K562 (cell line): ENCODE measurements around the gene SLAMF8. TPM values are rescaled to one million over a fixed set of nuclear protein-coding genes. Genes with fewer than 3 reads are reported as not detected.

ENCODE experiments used
- ATAC-seq: fragments of 200-7000 bp; cut with Tn5 transposase; 3 replicates; pipeline ENCODE4 v1.9.1; 2020; ENCODE audit warnings: moderate library complexity
- BruUV-seq: library from RNA; stranded (reverse); fragments of 400-500 nt; replicated peaks from 2 replicates; lab custom pipeline; 2021; lab: Mats Ljungman, UMichigan
- CTCF ChIA-PET: fragments of 300-600 bp; formaldehyde crosslinking; extraction: SDS; loops from one replicate; lab custom pipeline; 2021; ENCODE audit warnings: low intra/inter-chr PET ratio; lab: Yijun Ruan, JAX
- POLR2A ChIA-PET: fragments of 300-600, 350-650 bp; sonication (Branson Sonifier 250); formaldehyde crosslinking; extraction: SDS; loops from one replicate; lab custom pipeline; 2021; ENCODE audit warnings: antibody characterized with exemption, inconsistent platforms; lab: Yijun Ruan, JAX
- DNase-seq, 4 experiments: peaks; one replicate each; pipeline versions ENCODE4 v3.0.0 to v3.0.0-alpha.2; 2011 to 2018; ENCODE audit warnings: low spot score in 3 of 4, mixed read lengths in 3 of 4; ENCODE audit errors: extremely low read depth in 1 of 4
- FAIRE-seq: peaks from 2 replicates; lab custom pipeline; 2011; peaks lifted over from hg19 to GRCh38; lab: Jason Lieb, UNC
- H2AFZ ChIP-seq: 2 replicates; pipeline ENCODE4 v1.6.0; 2011; ENCODE audit warnings: low read depth, low read length, control low read depth, inconsistent platforms
- H3K27ac ChIP-seq: fragments of 200-600 bp; 3 replicates; pipeline ENCODE4 v1.8.0; 2011; ENCODE audit warnings: low read depth, mild to moderate bottlenecking, control low read depth, inconsistent platforms, low read length, moderate library complexity, mixed read lengths; ENCODE audit errors: extremely low read depth
- H3K27me3 ChIP-seq, 2 experiments: fragments of 300-600 bp in 1 of 2; 2 replicates in 1 of 2; 3 replicates in 1 of 2; pipeline versions ENCODE4 v1.6.0 to v1.8.0; 2011; ENCODE audit warnings: inconsistent platforms in 2 of 2, low read length in 2 of 2, mild to moderate bottlenecking in 1 of 2, mixed read lengths in 1 of 2, moderate library complexity in 1 of 2; ENCODE audit not compliant: control insufficient read depth in 2 of 2, insufficient read depth in 2 of 2
- H3K36me3 ChIP-seq: fragments of 300-600 bp; 3 replicates; pipeline ENCODE4 v1.8.0; 2011; ENCODE audit warnings: mild to moderate bottlenecking, low read length, inconsistent platforms; ENCODE audit not compliant: control insufficient read depth, insufficient read depth
- H3K4me1 ChIP-seq, 2 experiments: fragments of 200-600 bp in 1 of 2; replicated peaks in 1 of 2; 2 replicates in 1 of 2; 3 replicates in 1 of 2; pipeline versions ENCODE4 v1.5.1 to v1.8.0; 2011; ENCODE audit warnings: inconsistent platforms in 2 of 2, low read length in 2 of 2, mild to moderate bottlenecking in 1 of 2, mixed read lengths in 1 of 2, moderate library complexity in 1 of 2; ENCODE audit not compliant: control insufficient read depth in 2 of 2, insufficient read depth in 2 of 2
- H3K4me2 ChIP-seq: 2 replicates; pipeline ENCODE4 v1.6.1; 2011; ENCODE audit warnings: low read length, control low read depth, inconsistent platforms, mixed read lengths; ENCODE audit not compliant: insufficient read depth
- H3K4me3 ChIP-seq: fragments of 200-600 bp; sonication (generic), shearing (Covaris generic); 2 replicates; pipeline ENCODE4 v1.5.1; 2016; ENCODE audit warnings: control low read depth, inconsistent platforms
- H3K79me2 ChIP-seq: fragments of 200-600 bp; 3 replicates; pipeline ENCODE4 v1.8.0; 2011; ENCODE audit warnings: low read length, inconsistent platforms; ENCODE audit not compliant: control insufficient read depth, insufficient read depth
- H3K9ac ChIP-seq, 2 experiments: 2 replicates each; pipeline versions ENCODE4 v1.6.0 to v1.6.1; 2011; ENCODE audit warnings: low read depth in 2 of 2, low read length in 2 of 2, control low read depth in 1 of 2, inconsistent platforms in 1 of 2, mild to moderate bottlenecking in 1 of 2, mixed read lengths in 1 of 2; ENCODE audit not compliant: insufficient read depth in 1 of 2
- H3K9me1 ChIP-seq: one replicate; pipeline ENCODE4 v1.6.0; 2011; ENCODE audit warnings: inconsistent platforms, mild to moderate bottlenecking, low read length, moderate library complexity; ENCODE audit not compliant: control insufficient read depth, insufficient read depth
- H3K9me3 ChIP-seq: replicated peaks from 2 replicates; pipeline ENCODE4 v1.5.1; 2011; ENCODE audit warnings: low read depth, low read length, inconsistent platforms; ENCODE audit not compliant: control insufficient read depth, insufficient read depth
- H4K20me1 ChIP-seq: replicated peaks from 2 replicates; pipeline ENCODE4 v1.6.1; 2011; ENCODE audit warnings: low read length, inconsistent platforms, mixed read lengths; ENCODE audit not compliant: control insufficient read depth, insufficient read depth
- BCL6 ChIP-seq: fragments of 250-450 bp; sonication (Bioruptor Pico); IDR thresholded peaks from 2 replicates; pipeline ENCODE4 v1.4.0; 2020
- EZH2 ChIP-seq: IDR thresholded peaks from 2 replicates; pipeline ENCODE4 v1.6.1; 2012; ENCODE audit warnings: low read depth, mild to moderate bottlenecking, inconsistent platforms, low read length, borderline replicate concordance
- HDGF ChIP-seq: fragments of 450-650 bp; IDR thresholded peaks from 2 replicates; pipeline ENCODE4 v1.6.1; 2016
- HMG20B ChIP-seq: fragments of 250-450 bp; sonication (Bioruptor Pico); IDR thresholded peaks from 2 replicates; pipeline ENCODE4 v1.5.0; 2021; ENCODE audit warnings: mild to moderate bottlenecking
- IFI16 ChIP-seq: fragments of 250-450 bp; sonication (Bioruptor Pico); IDR thresholded peaks from 2 replicates; pipeline ENCODE4 v2.1.2; 2022; ENCODE audit warnings: mild to moderate bottlenecking, inconsistent platforms
- LEF1 ChIP-seq: fragments of 450-650 bp; IDR thresholded peaks from 2 replicates; pipeline ENCODE4 v1.6.1; 2016; ENCODE audit warnings: mild to moderate bottlenecking
- POLR2AphosphoS5 ChIP-seq: IDR thresholded peaks from 2 replicates; pipeline ENCODE4 v1.6.1; 2011; ENCODE audit warnings: mild to moderate bottlenecking, low read depth, low read length, moderate library complexity; ENCODE audit not compliant: control insufficient read depth, insufficient read depth
- PTTG1 ChIP-seq: fragments of 450-650 bp; IDR thresholded peaks from 2 replicates; pipeline ENCODE4 v1.6.1; 2016; ENCODE audit warnings: low read depth, mild to moderate bottlenecking, missing genetic modification characterization, missing compliant biosample characterization
- SMARCB1 ChIP-seq: IDR thresholded peaks from 2 replicates; pipeline ENCODE4 v1.6.1; 2011; ENCODE audit warnings: improper control_type of control experiment, low read depth; ENCODE audit not compliant: insufficient read length
- TARDBP ChIP-seq: fragments of 450-650 bp; IDR thresholded peaks from 2 replicates; pipeline ENCODE4 v1.6.1; 2016
- ZBTB33 ChIP-seq: sonication (generic); formaldehyde crosslinking; IDR thresholded peaks from 2 replicates; pipeline ENCODE4 v1.8.1; 2023; ENCODE audit warnings: mild to moderate bottlenecking, missing genetic modification reagents
- ZFP36 ChIP-seq: fragments of 150-350 bp; IDR thresholded peaks from 2 replicates; pipeline ENCODE4 v1.6.1; 2018; ENCODE audit warnings: low read length, low read depth; ENCODE audit not compliant: partially characterized antibody
- ZNF311 ChIP-seq: fragments of 250-450 bp; sonication (Bioruptor Pico); IDR thresholded peaks from 2 replicates; pipeline ENCODE4 v1.4.0; 2020; ENCODE audit warnings: mild to moderate bottlenecking, moderate library complexity
- WGBS: fragments of 100-300 bp; shearing (Covaris generic); methylation state at CpG from one replicate; pipeline ENCODE4 v1.1.6; 2016; ENCODE audit warnings: low coverage, mixed read lengths; ENCODE audit not compliant: insufficient coverage; ENCODE audit errors: missing lambda C conversion rate; 5-methylcytosine and 5-hydroxymethylcytosine counted together
- in situ Hi-C: fragments of 300-500 bp; cut with MboI; formaldehyde crosslinking; loops from 4 replicates; pipeline ENCODE4 v1.15.0; 2018; ENCODE audit warnings: inconsistent platforms, mixed read lengths
- intact Hi-C: fragments of 100-400 bp; cut with micrococcal nuclease; formaldehyde crosslinking; loops from 2 replicates; pipeline ENCODE4 v1.14.2; 2022
- polyA plus RNA-seq, 8 experiments: library from polyadenylated mRNA; depleted of rRNA in 4 of 8; stranded (reverse) in 5 of 8; unstranded in 3 of 8; fragments of >200 nt; fragmentation: Nextera tagmentation in 2 of 8; fragmentation: Illumina TruSeq in 1 of 8; extraction: Ambion mirVana in 2 of 8; extraction: Trizol in 1 of 8; gene quantifications; 2 replicates each; pipeline versions ENCODE4 v1.2.1 to v1.2.3, GENCODE V29; 2011 to 2014; ENCODE audit warnings: inconsistent platforms in 1 of 8, missing spikeins in 1 of 8
- total RNA-seq, 7 experiments: library from RNA; depleted of rRNA in 6 of 7; stranded (reverse); fragments of >200 nt in 6 of 7; fragmentation: Illumina TruSeq in 2 of 7; extraction: Trizol in 2 of 7; gene quantifications; 2 replicates each; pipeline versions ENCODE4 v1.2.1 to v1.2.3, GENCODE V29; 2011 to 2021; ENCODE audit warnings: low replicate concordance in 1 of 7
- TF ChIP-seq, protein P1 (sequence below): fragments of 450-650 bp; IDR thresholded peaks from one replicate; pipeline ENCODE4 v1.6.1; 2018; ENCODE audit warnings: mild to moderate bottlenecking, moderate library complexity; ENCODE audit not compliant: partially characterized antibody
- TF ChIP-seq, protein P2 (sequence below): fragments of 250-450 bp; sonication (Bioruptor Pico); IDR thresholded peaks from 2 replicates; pipeline ENCODE4 v1.8.0; 2022; ENCODE audit warnings: inconsistent platforms
- TF ChIP-seq, protein P3 (sequence below): fragments of 450-650 bp; formaldehyde crosslinking; IDR thresholded peaks from 2 replicates; pipeline ENCODE4 v1.4.0; 2022; ENCODE audit warnings: mild to moderate bottlenecking, moderate library complexity
- TF ChIP-seq, protein P4 (sequence below): conservative IDR thresholded peaks from 2 replicates; pipeline ENCODE4 v1.6.1; 2011; ENCODE audit warnings: low read depth, mild to moderate bottlenecking, low read length; ENCODE audit not compliant: control insufficient read depth

The SLAMF8 gene
- total and polyA plus RNA-seq, 9 of the 15 experiments (the other 6 are each of a cell fraction or from before 2014, with no cell fraction given): not detected

DNA sequence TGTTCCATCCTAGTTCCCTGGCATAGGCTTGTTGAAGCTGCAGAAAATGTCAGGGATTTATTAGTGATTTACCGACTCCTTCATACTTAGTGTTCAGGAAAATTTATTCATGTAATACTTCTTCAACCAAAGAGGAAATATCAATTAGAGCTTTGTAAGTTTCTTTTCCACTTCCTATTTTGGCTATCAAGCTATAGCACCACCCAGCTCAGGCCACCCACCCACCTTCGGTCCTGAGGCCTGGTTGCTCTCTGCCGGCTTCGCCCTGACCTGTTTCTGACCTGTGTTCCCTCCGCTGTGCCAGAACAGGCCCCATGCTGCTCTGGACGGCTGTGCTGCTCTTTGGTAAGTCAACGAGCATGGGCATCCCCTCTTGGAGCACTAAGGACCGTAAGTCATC, 24.6 kb upstream of the SLAMF8 start, which contains the start of gene FCRL6:
Gene FCRL6, plus strand, starts transcription at position 250 of the 400 bp plus-strand sequence. Its CDS starts 65 bp downstream, at position 315.
- H4K20me1 ChIP-seq: peaks cover 3% of the 10 kb centered on the region; the same call in 1 of the 2 replicates
- in situ Hi-C loops: no loop called here
- H3K36me3 ChIP-seq: no peaks in the 10 kb centered on the region
- no peak within 1 kb of the TSS for H3K27ac ChIP-seq
- BruUV-seq: no TSS peak
- intact Hi-C loops: no loop called here
- no peak within 1 kb of the TSS for H3K4me3 ChIP-seq
- ATAC-seq: no peak
- ChIA-PET CTCF (interaction anchor here (0.7 kb wide), 1 partner anchor 206 kb away, joined by 3 read pairs; no protein-coding TSS in a partner anchor), POLR2A (interaction anchor here (1.1 kb wide), 1 partner anchor 29 kb away, joined by 4 read pairs; no protein-coding TSS in a partner anchor)
- H3K9me1 ChIP-seq: no peaks in the 10 kb centered on the region
- H3K4me1 ChIP-seq: no peaks in the 10 kb centered on the region
- H3K27me3 ChIP-seq: peaks cover 27 to 32% of the 10 kb centered on the region in 2 experiments
- H3K79me2 ChIP-seq: no peaks in the 10 kb centered on the region
- H2AFZ ChIP-seq: no peak within 1 kb of the TSS
- 0% methylated on average over 8 of the region's 8 CpGs for WGBS
- no peak for FAIRE-seq
- H3K9ac ChIP-seq: no peak within 1 kb of the TSS
- no peak within 1 kb of the TSS for H3K4me2 ChIP-seq
- no peak for DNase-seq
- no peaks in the 10 kb centered on the region for H3K9me3 ChIP-seq
- TF ChIP-seq LEF1: no peak
- TF ChIP-seq, protein P1, sequence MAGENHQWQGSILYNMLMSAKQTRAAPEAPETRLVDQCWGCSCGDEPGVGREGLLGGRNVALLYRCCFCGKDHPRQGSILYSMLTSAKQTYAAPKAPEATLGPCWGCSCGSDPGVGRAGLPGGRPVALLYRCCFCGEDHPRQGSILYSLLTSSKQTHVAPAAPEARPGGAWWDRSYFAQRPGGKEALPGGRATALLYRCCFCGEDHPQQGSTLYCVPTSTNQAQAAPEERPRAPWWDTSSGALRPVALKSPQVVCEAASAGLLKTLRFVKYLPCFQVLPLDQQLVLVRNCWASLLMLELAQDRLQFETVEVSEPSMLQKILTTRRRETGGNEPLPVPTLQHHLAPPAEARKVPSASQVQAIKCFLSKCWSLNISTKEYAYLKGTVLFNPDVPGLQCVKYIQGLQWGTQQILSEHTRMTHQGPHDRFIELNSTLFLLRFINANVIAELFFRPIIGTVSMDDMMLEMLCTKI: no peak
- TF ChIP-seq, protein P2, sequence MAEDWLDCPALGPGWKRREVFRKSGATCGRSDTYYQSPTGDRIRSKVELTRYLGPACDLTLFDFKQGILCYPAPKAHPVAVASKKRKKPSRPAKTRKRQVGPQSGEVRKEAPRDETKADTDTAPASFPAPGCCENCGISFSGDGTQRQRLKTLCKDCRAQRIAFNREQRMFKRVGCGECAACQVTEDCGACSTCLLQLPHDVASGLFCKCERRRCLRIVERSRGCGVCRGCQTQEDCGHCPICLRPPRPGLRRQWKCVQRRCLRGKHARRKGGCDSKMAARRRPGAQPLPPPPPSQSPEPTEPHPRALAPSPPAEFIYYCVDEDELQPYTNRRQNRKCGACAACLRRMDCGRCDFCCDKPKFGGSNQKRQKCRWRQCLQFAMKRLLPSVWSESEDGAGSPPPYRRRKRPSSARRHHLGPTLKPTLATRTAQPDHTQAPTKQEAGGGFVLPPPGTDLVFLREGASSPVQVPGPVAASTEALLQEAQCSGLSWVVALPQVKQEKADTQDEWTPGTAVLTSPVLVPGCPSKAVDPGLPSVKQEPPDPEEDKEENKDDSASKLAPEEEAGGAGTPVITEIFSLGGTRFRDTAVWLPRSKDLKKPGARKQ (CRISPR knock-in tag): no peak
- no peak for TF ChIP-seq ZFP36
- TF ChIP-seq TARDBP: no peak
- no peak for TF ChIP-seq BCL6 (CRISPR knock-in tag)
- no peak for TF ChIP-seq HDGF
- TF ChIP-seq, protein P3, sequence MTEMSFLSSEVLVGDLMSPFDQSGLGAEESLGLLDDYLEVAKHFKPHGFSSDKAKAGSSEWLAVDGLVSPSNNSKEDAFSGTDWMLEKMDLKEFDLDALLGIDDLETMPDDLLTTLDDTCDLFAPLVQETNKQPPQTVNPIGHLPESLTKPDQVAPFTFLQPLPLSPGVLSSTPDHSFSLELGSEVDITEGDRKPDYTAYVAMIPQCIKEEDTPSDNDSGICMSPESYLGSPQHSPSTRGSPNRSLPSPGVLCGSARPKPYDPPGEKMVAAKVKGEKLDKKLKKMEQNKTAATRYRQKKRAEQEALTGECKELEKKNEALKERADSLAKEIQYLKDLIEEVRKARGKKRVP: no peak
- TF ChIP-seq, protein P4, sequence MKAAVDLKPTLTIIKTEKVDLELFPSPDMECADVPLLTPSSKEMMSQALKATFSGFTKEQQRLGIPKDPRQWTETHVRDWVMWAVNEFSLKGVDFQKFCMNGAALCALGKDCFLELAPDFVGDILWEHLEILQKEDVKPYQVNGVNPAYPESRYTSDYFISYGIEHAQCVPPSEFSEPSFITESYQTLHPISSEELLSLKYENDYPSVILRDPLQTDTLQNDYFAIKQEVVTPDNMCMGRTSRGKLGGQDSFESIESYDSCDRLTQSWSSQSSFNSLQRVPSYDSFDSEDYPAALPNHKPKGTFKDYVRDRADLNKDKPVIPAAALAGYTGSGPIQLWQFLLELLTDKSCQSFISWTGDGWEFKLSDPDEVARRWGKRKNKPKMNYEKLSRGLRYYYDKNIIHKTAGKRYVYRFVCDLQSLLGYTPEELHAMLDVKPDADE: no peak
- TF ChIP-seq POLR2AphosphoS5: no peak
- no peak for TF ChIP-seq HMG20B (CRISPR knock-in tag)
- TF ChIP-seq ZNF311 (CRISPR knock-in tag): no peak
- no peak for TF ChIP-seq EZH2
- TF ChIP-seq ZBTB33 (CRISPR knock-in tag): no peak
- no peak for TF ChIP-seq PTTG1 (tag)
- TF ChIP-seq SMARCB1: no peak
- no peak for TF ChIP-seq IFI16 (CRISPR knock-in tag)
